ENCODE measurements around the gene OVOL1.

DNA sequence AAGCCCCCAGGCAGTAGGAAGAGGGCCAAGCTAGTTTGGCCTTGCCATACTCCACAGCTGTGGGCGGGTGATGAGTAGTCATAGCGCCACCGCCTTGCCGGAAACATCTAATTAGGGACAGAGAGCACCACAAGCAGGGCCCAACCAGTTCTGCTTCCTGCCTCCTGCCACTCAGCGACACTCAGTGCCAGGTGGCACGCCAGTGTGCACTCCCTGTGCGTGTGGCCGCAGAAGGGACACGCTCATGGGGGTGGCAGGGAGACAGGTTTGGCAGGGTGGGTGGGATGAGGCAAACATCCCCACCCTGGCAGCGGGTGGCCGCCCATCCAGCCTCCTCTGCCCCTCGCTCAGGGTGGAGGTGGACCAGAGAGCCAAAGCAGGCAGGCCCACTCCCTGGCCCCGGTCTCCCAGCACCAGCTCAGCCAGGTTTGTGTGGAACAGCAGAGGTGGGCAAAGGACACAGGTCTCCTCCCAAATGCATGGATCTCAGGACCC lies 4.9 kb downstream of the OVOL1 start:
- TF ChIP-seq CTCF (IDR thresholded peaks at IDR 0.05): no peak
- TF ChIP-seq POLR2AphosphoS5 (IDR thresholded peaks at IDR 0.05): peak in 2 of 3 donors; percentile 29 to 67
- no peak for TF ChIP-seq POLR2A (IDR thresholded peaks at IDR 0.05)
